Skeletal muscle tissue (tissue), 4 donors: Measurements from ENCODE around the gene ZNF592. TPM values are rescaled to one million over a fixed set of nuclear protein-coding genes. Genes with fewer than 3 reads are reported as not detected.

Experiments
- H3K27ac ChIP-seq: one replicate; pipeline ENCODE4 v1.7.0; 2013; ENCODE audit warnings: mild to moderate bottlenecking, low read depth, low read length, inconsistent platforms
- H3K27me3 ChIP-seq, 3 donors: one replicate each; pipeline ENCODE4 v1.7.0; 2013; ENCODE audit warnings: low read length in 3 of 3; ENCODE audit not compliant: control insufficient read depth in 3 of 3, insufficient read depth in 3 of 3
- H3K36me3 ChIP-seq, 3 donors: one replicate each; pipeline ENCODE4 v1.7.0; 2013; ENCODE audit warnings: low read length in 3 of 3; ENCODE audit not compliant: control insufficient read depth in 3 of 3, insufficient read depth in 3 of 3
- H3K4me1 ChIP-seq, 3 donors: one replicate each; pipeline ENCODE4 v1.7.0; 2013; ENCODE audit warnings: low read length in 3 of 3, mild to moderate bottlenecking in 3 of 3; ENCODE audit not compliant: control insufficient read depth in 3 of 3, insufficient read depth in 3 of 3
- H3K4me3 ChIP-seq, 3 donors: one replicate each; pipeline ENCODE4 v1.7.0; 2013; ENCODE audit warnings: low read length in 3 of 3
- H3K9ac ChIP-seq, 3 donors: one replicate each; pipeline ENCODE4 v1.7.0; 2013; ENCODE audit warnings: low read length in 3 of 3, mild to moderate bottlenecking in 3 of 3, moderate library complexity in 2 of 3, low read depth in 1 of 3
- H3K9me3 ChIP-seq, 3 donors: one replicate each; pipeline ENCODE4 v1.7.0; 2013; ENCODE audit warnings: low read length in 3 of 3; ENCODE audit not compliant: control insufficient read depth in 3 of 3
- total RNA-seq: library from RNA; depleted of rRNA; stranded (reverse); fragments of >200 nt; gene quantifications from one replicate; pipeline ENCODE4 v1.2.3, GENCODE V29; 2014
- donor health status: Osteomylitis.

ZNF592 gene
- total RNA-seq, 1 donor from 2014 or later, result 6.3 TPM

GRCh38 chr15:84831613-84832012 is 83.2 kb downstream of the ZNF592 start:
- H3K36me3 ChIP-seq, result peaks cover 27 to 38% (median 32%) of the 10 kb centered on the region in 3 donors
- H3K9me3 ChIP-seq, result no peaks in the 10 kb centered on the region
- H3K4me1 ChIP-seq, result peaks cover 93 to 99% (median 95%) of the 10 kb centered on the region in 3 donors
- no peak overlapping the region for H3K4me3 ChIP-seq
- H3K27me3 ChIP-seq, result no peaks in the 10 kb centered on the region
- H3K27ac ChIP-seq, result peak overlapping the region; percentile 97
- H3K9ac ChIP-seq, result peak overlapping the region in 1 of 3 donors; percentile 50

GRCh38 chr15:84832448-84833040 is 84.2 kb downstream of the ZNF592 start:
- Histone ChIP-seq H3K27me3 (no peaks in the 10 kb centered on the region), H3K36me3 (peaks cover 21 to 36% (median 30%) of the 10 kb centered on the region in 3 donors), H3K4me1 (peaks cover 93 to 99% (median 95%) of the 10 kb centered on the region in 3 donors), H3K27ac (peak overlapping the region; percentile 97), H3K9ac (peak overlapping the region in 2 of 3 donors; percentile 42 to 50), H3K4me3 (no peak overlapping the region), H3K9me3 (no peaks in the 10 kb centered on the region)

GRCh38 chr15:84833447-84834228 is 85.2 kb downstream of the ZNF592 start:
- H3K4me1 ChIP-seq, result peaks cover 91 to 97% (median 93%) of the 10 kb centered on the region in 3 donors
- peaks cover 16 to 32% (median 27%) of the 10 kb centered on the region in 3 donors for H3K36me3 ChIP-seq
- peak overlapping the region; percentile 97 for H3K27ac ChIP-seq
- H3K9me3 ChIP-seq, result no peaks in the 10 kb centered on the region
- no peaks in the 10 kb centered on the region for H3K27me3 ChIP-seq
- H3K4me3 ChIP-seq, result peak overlapping the region in 1 of 3 donors; percentile 37
- H3K9ac ChIP-seq, result peak overlapping the region; percentile 22 to 75 (median 55)

GRCh38 chr15:84834229-84834955 is 86.0 kb downstream of the ZNF592 start:
- Histone ChIP-seq H3K4me1 (peaks cover 91 to 97% (median 93%) of the 10 kb centered on the region in 3 donors), H3K9ac (peak overlapping the region; percentile 22 to 75 (median 69)), H3K27ac (peak overlapping the region; percentile 97), H3K4me3 (peak overlapping the region in 2 of 3 donors; percentile 3 to 15), H3K36me3 (peaks cover 21 to 33% (median 31%) of the 10 kb centered on the region in 3 donors), H3K27me3 (no peaks in the 10 kb centered on the region), H3K9me3 (no peaks in the 10 kb centered on the region)

- peak overlapping the region in 1 of 3 donors; percentile 50 for H3K4me3 ChIP-seq
- H3K4me1 ChIP-seq, result peaks cover 92 to 98% (median 94%) of the 10 kb centered on the region in 3 donors
- no peaks in the 10 kb centered on the region for H3K9me3 ChIP-seq
- H3K9ac ChIP-seq, result peak overlapping the region; percentile 60 to 75 (median 69)
- peaks cover 24 to 37% (median 36%) of the 10 kb centered on the region in 3 donors for H3K36me3 ChIP-seq
- H3K27me3 ChIP-seq, result no peaks in the 10 kb centered on the region
- peak overlapping the region; percentile 97 for H3K27ac ChIP-seq
Measured at GRCh38 chr15:84834969-84835368, 86.6 kb downstream of the ZNF592 start.

- Histone ChIP-seq H3K27ac (peak overlapping the region; percentile 97), H3K4me3 (peak overlapping the region in 2 of 3 donors; percentile 33 to 50), H3K36me3 (peaks cover 28 to 35% (median 34%) of the 10 kb centered on the region in 3 donors), H3K9ac (peak overlapping the region; percentile 60 to 75 (median 69)), H3K9me3 (no peaks in the 10 kb centered on the region), H3K4me1 (peaks cover 92 to 98% (median 95%) of the 10 kb centered on the region in 3 donors), H3K27me3 (no peaks in the 10 kb centered on the region)
Measured at GRCh38 chr15:84835661-84836337, 87.4 kb downstream of the ZNF592 start.

GRCh38 chr15:84836844-84837243 is 88.5 kb downstream of the ZNF592 start:
- peak overlapping the region; percentile 43 to 75 (median 69) for H3K9ac ChIP-seq
- H3K4me1 ChIP-seq, result peaks cover 94 to 98% (median 97%) of the 10 kb centered on the region in 3 donors
- H3K4me3 ChIP-seq, result peak overlapping the region in 2 of 3 donors; percentile 33 to 50
- H3K36me3 ChIP-seq, result peaks cover 31 to 37% (median 35%) of the 10 kb centered on the region in 3 donors
- no peaks in the 10 kb centered on the region for H3K27me3 ChIP-seq
- peak overlapping the region; percentile 97 for H3K27ac ChIP-seq
- H3K9me3 ChIP-seq, result no peaks in the 10 kb centered on the region

GRCh38 chr15:84839714-84840113 is 91.3 kb downstream of the ZNF592 start:
- peak overlapping the region; percentile 100 for H3K27ac ChIP-seq
- no peaks in the 10 kb centered on the region for H3K27me3 ChIP-seq
- H3K36me3 ChIP-seq, result peaks cover 23 to 35% (median 33%) of the 10 kb centered on the region in 3 donors
- H3K4me1 ChIP-seq, result peaks cover 77 to 87% (median 85%) of the 10 kb centered on the region in 3 donors
- peak overlapping the region in 1 of 3 donors; percentile 13 for H3K4me3 ChIP-seq
- no peaks in the 10 kb centered on the region for H3K9me3 ChIP-seq
- peak overlapping the region; percentile 33 to 77 (median 69) for H3K9ac ChIP-seq

- peaks cover 76 to 85% (median 82%) of the 10 kb centered on the region in 3 donors for H3K4me1 ChIP-seq
- no peaks in the 10 kb centered on the region for H3K27me3 ChIP-seq
- no peaks in the 10 kb centered on the region for H3K9me3 ChIP-seq
- H3K27ac ChIP-seq, result peak overlapping the region; percentile 100
- peak overlapping the region; percentile 63 to 77 (median 69) for H3K9ac ChIP-seq
- peak overlapping the region in 1 of 3 donors; percentile 23 for H3K4me3 ChIP-seq
- peaks cover 23 to 35% (median 33%) of the 10 kb centered on the region in 3 donors for H3K36me3 ChIP-seq
Measured at GRCh38 chr15:84840255-84840654, 91.9 kb downstream of the ZNF592 start.
